ENCODE measurements around the gene ANXA10. TPM values are rescaled to one million over a fixed set of nuclear protein-coding genes. Genes with fewer than 3 reads are reported as not detected.
"Not testable (repeated sequence)": the region's sequence is repeated elsewhere in the genome, so short reads cannot be mapped to it uniquely, and the experiment has no call there.

The ANXA10 gene
- total RNA-seq, 8 experiments from 2014 or later, result 0.49 to 6.8 TPM; not detected in 6

DNA sequence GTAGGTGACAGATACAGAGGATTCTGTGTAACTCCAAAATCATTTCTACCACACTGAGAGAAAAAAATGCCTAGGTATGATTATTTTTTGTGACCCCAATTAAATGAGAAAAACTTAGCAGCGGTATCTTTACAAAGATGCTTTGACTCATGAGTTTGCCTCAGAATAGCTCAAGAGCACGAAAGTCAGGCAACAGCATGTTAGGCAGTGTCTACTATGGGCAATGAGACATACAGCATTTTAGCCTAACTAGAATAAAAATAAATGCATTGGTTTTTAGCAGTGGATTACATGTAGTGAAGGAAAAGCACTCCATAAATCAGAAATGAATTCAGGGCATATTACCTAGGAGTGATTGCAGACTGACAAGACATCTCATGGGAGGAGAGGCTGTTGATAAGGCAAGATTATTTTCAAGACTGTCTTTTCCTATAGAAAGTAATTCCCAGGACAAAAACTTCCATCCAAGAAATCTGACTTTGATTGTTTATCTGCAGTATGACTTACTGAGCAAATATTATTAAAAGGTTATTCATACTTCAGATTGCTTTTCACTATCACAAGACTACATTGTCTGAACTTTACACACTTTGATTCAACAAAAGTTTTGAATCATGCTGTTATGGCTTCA lies 3.6 kb downstream of the ANXA10 start:
- no peaks in the 10 kb centered on the region for H3K4me1 ChIP-seq (replicated peaks in 1 of 2)
- 26 to 100% (median 75%) methylated on average over 1 to 2 of the region's 2 CpGs; no CpG with 5 or more reads in 1 of the 10 experiments for WGBS, 10 experiments
- H3K4me3 ChIP-seq, result no peak overlapping the region
- ATAC-seq (replicated peaks in 6 of 8), result no peak
- in situ Hi-C loops (cut with MboI; ENCODE audit: low pct_unique_long_range_greater_than_20kb in 2 of 9, low sequenced_read_pairs in 9 of 9, unreplicated experiment in 9 of 9), result loop anchor here in 1 of 9 experiments (25.0 kb wide), 1 partner anchor 1084 kb away; no protein-coding TSS in a partner anchor
- H3K27ac ChIP-seq, result no peak overlapping the region

DNA sequence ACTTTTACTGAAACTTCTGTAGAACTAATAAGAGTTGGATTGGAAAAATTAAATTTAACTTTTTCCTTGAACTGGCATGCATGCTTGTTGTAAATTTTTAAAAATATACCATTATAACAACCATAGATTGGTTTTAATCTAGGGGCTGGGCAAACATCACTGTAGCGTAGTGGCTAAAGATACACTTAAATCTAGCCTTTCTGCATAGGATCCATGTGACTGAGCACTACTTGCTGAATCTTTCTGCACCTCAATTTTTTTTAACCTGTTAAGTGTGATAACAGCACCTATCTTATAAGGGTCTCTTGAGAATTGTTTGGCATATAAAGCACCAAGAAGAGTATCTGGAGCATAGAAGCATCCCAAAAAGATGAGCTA lies 4.1 kb downstream of the ANXA10 start:
- ATAC-seq (replicated peaks in 6 of 8), result no peak
- Histone ChIP-seq H3K27ac (no peak overlapping the region), H3K4me3 (no peak overlapping the region), H3K4me1 (replicated peaks in 1 of 2) (no peaks in the 10 kb centered on the region)
- in situ Hi-C loops (cut with MboI; ENCODE audit: low pct_unique_long_range_greater_than_20kb in 2 of 9, low sequenced_read_pairs in 9 of 9, unreplicated experiment in 9 of 9), result loop anchor here in 1 of 9 experiments (25.0 kb wide), 1 partner anchor 1084 kb away; no protein-coding TSS in a partner anchor
- WGBS, 10 experiments, result 13 to 100% (median 93%) methylated on average over 1 of the region's 1 CpG; no CpG with 5 or more reads in 2 of the 10 experiments

DNA sequence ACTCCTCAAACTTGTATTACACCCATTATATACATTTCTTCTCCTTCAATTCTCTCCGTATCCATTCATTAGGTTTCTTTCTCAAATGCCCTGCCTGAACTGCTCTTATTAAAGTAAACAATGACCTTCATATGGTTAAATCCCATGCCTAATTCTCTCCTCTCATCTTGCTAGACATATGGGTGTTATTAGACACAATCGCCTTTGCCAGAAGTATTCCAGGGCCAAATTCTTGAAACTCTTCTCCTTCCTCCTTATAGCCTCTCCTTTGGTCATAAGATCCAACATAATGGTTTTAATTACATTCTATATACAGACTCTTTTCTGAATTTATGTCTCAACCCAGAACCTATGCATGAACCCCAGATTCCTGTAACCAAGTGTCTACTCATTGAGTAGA lies 4.8 kb downstream of the ANXA10 start:
- 17 to 100% (median 82%) methylated on average over 1 to 2 of the region's 2 CpGs for WGBS, 10 experiments
- Histone ChIP-seq H3K4me3 (no peak overlapping the region), H3K4me1 (replicated peaks in 1 of 2) (no peaks in the 10 kb centered on the region), H3K27ac (no peak overlapping the region)
- ATAC-seq (replicated peaks in 6 of 8), result no peak
- in situ Hi-C loops (cut with MboI; ENCODE audit: low pct_unique_long_range_greater_than_20kb in 2 of 9, low sequenced_read_pairs in 9 of 9, unreplicated experiment in 9 of 9), result loop anchor here in 1 of 9 experiments (25.0 kb wide), 1 partner anchor 1085 kb away; no protein-coding TSS in a partner anchor

DNA sequence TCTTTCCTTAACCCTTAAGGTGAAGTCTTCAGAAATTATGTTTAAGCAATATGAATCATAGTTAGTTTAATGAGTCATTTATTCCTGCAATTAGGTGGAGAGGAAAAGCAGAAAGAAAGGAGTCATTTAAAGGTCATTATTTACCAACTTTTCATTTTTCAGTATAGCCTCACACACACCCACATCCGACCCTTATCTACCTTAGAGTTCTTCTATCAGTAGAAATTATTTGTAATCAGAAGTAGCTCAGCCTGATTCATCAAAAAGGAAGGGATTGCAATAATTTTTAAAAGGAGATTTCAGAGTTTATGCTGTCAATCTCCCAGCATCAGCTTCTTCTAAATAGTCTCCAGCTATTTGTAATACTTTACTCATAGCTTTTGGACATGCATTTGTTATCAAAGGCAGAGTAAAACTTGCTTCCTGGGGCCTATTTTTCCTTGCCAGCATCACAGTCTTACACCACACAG lies 5.9 kb downstream of the ANXA10 start:
- no peaks in the 10 kb centered on the region for H3K4me1 ChIP-seq (replicated peaks in 1 of 2)
- H3K27ac ChIP-seq, result no peak overlapping the region
- in situ Hi-C loops (cut with MboI; ENCODE audit: low pct_unique_long_range_greater_than_20kb in 2 of 9, low sequenced_read_pairs in 9 of 9, unreplicated experiment in 9 of 9), result loop anchor here in 1 of 9 experiments (25.0 kb wide), 1 partner anchor 1086 kb away; no protein-coding TSS in a partner anchor
- no peak overlapping the region for H3K4me3 ChIP-seq
- no peak for ATAC-seq (replicated peaks in 6 of 8)
- 0 to 86% (median 30%) methylated on average over 1 of the region's 1 CpG; no CpG with 5 or more reads in 2 of the 10 experiments for WGBS, 10 experiments

DNA sequence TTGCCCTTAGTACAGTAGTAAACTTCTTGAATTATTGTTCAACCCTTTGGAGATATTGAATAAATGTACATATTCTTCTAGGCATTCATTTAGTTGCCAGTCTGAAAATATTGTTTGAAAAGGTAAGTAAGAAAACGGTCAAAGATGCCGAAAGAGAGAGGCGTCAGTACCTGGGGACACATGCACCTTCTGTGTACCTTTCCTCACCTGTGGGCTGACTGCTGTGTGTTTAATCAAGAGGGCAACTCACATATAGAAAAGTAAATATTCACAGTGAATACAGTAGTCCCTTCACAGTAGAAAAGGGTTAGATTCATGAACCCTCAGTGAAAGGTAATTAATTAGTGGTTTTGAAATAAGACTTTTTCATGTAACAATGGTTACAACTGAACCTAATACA lies 6.9 kb downstream of the ANXA10 start:
- H3K4me1 ChIP-seq (replicated peaks in 1 of 2), result no peaks in the 10 kb centered on the region
- ATAC-seq (replicated peaks in 6 of 8), result no peak
- in situ Hi-C loops (cut with MboI; ENCODE audit: low pct_unique_long_range_greater_than_20kb in 2 of 9, low sequenced_read_pairs in 9 of 9, unreplicated experiment in 9 of 9), result loop anchor here in 1 of 9 experiments (25.0 kb wide), 1 partner anchor 1087 kb away; no protein-coding TSS in a partner anchor
- no peak overlapping the region for H3K4me3 ChIP-seq
- 64 to 100% (median 92%) methylated on average over 1 to 3 of the region's 3 CpGs; no CpG with 5 or more reads in 3 of the 10 experiments for WGBS, 10 experiments
- no peak overlapping the region for H3K27ac ChIP-seq

DNA sequence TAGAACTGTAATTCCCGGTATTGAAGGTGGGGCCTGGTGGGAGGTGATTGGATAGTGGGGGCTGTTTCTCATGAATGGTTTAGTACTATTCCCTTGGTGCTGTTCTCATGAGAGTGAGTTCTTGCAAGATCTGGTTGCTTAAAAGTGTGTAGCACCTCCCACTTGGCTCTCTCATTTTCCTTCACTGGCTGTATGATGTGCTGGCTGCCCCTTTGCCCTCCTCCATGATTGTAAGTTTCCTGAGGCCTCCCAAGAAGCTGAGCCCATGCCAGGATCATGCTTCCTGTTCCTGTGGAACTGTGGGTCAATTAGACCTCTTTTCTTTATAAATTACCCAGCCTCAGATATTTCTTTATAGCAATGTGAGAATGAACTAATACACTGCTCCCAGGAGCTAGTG lies 8.7 kb downstream of the ANXA10 start:
- no peaks in the 10 kb centered on the region for H3K4me1 ChIP-seq (replicated peaks in 1 of 2)
- no peak for ATAC-seq (replicated peaks in 6 of 8)
- WGBS, 10 experiments, result 17 to 100% (median 67%) methylated on average over 1 of the region's 1 CpG; no CpG with 5 or more reads in 6 of the 10 experiments
- in situ Hi-C loops (cut with MboI; ENCODE audit: low pct_unique_long_range_greater_than_20kb in 2 of 9, low sequenced_read_pairs in 9 of 9, unreplicated experiment in 9 of 9), result no loop called here
- no peak overlapping the region for H3K27ac ChIP-seq
- H3K4me3 ChIP-seq, result no peak overlapping the region

DNA sequence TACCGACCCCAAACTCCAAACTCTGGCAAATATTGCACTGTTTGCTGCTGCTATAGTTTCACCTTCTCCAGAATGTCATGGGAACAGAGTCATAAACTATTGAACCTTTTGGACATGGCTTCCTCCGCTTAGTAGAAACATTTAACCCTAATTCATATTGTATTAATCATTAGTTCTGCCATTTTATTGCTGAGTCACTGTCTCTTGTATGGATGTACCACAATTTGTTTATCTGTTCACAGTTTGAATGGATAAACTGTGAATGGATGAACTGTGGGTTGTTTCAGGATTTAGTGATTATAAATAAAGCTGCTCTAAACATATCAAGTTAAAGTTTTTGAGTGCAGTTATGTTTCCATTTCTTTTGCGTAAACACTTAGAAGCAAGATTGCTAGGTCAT lies 10.1 kb downstream of the ANXA10 start:
- 47 to 100% (median 94%) methylated on average over 1 to 3 of the region's 3 CpGs for WGBS, 10 experiments
- no peak overlapping the region for H3K27ac ChIP-seq
- ATAC-seq (replicated peaks in 6 of 8), result no peak
- in situ Hi-C loops (cut with MboI; ENCODE audit: low pct_unique_long_range_greater_than_20kb in 2 of 9, low sequenced_read_pairs in 9 of 9, unreplicated experiment in 9 of 9), result no loop called here
- H3K4me1 ChIP-seq (replicated peaks in 1 of 2), result no peaks in the 10 kb centered on the region
- H3K4me3 ChIP-seq, result no peak overlapping the region

DNA sequence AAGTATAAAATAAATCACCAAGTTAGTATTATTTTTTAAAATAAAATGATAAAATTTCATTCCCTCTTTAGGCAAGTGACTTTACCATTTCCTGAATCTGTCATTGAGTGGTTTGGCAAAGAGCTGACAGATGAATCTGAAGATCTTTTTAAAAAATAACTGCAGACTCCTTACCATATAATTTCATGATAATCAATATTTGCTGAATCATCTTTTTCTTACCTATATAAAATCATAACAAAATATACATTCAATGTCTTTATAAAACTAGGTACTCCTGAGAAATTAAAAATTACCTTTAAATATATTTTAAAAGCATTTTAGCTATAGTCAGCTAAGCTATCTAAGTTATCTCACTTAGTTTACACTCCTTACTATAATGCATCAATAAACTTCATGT lies 17.2 kb downstream of the ANXA10 start:
- in situ Hi-C loops (cut with MboI; ENCODE audit: low pct_unique_long_range_greater_than_20kb in 2 of 9, low sequenced_read_pairs in 9 of 9, unreplicated experiment in 9 of 9), result no loop called here
- no peak for ATAC-seq (replicated peaks in 6 of 8)
- Histone ChIP-seq H3K27ac (no peak overlapping the region), H3K4me1 (replicated peaks in 1 of 2) (no peaks in the 10 kb centered on the region), H3K4me3 (no peak overlapping the region)

DNA sequence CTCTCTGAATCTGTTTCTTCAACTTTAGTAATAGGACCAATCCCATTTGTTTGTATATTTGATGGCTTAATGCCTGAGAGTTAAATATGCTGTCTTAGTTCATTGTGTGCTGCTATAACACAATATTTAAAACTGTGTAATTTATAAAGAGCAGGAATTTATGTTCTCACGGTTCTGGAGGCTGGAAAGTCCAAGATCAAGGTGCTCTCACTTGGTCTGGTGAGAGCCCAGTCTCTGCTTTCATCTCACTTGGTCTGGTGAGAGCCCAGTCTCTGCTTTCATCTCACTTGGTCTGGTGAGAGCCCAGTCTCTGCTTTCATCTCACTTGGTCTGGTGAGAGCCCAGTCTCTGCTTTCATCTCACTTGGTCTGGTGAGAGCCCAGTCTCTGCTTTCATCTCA lies 20.7 kb downstream of the ANXA10 start:
- H3K27ac ChIP-seq; H3K4me3 ChIP-seq; ATAC-seq (replicated peaks in 6 of 8); in situ Hi-C loops (cut with MboI; ENCODE audit: low pct_unique_long_range_greater_than_20kb in 2 of 9, low sequenced_read_pairs in 9 of 9, unreplicated experiment in 9 of 9); H3K4me1 ChIP-seq (replicated peaks in 1 of 2): not testable (repeated sequence)
- 0 to 63% (median 20%) methylated on average over 1 of the region's 1 CpG; no CpG with 5 or more reads in 7 of the 10 experiments for WGBS, 10 experiments

DNA sequence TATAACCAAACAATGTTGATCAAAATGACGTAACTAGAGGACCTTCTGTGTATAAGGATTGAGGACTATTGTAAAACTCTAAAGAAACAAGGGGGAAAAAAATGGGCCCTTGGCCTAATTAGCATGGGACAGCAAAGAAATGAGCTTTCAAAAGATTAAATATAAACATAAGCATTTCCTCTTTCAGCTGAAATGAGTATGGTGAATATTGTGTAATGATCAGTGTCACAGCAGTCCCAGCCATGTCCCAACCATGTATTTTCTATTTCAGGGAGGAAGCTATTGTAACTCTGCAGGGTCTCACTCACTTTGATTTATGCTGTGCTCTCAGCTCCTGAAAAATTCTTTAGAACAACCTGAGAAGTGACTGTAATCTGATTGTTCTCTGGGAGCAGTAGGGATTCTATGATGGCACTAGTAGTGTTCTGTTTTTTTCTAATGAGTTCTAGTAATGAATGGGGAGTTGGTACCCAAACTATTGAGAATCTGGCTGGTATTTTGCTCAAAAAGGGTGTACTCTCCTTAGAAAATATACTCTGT lies 25.8 kb downstream of the ANXA10 start:
- WGBS, 10 experiments, result 0 to 100% (median 80%) methylated on average over 1 of the region's 1 CpG; no CpG with 5 or more reads in 4 of the 10 experiments
- in situ Hi-C loops (cut with MboI; ENCODE audit: low pct_unique_long_range_greater_than_20kb in 2 of 9, low sequenced_read_pairs in 9 of 9, unreplicated experiment in 9 of 9), result no loop called here
- no peak for ATAC-seq (replicated peaks in 6 of 8)

DNA sequence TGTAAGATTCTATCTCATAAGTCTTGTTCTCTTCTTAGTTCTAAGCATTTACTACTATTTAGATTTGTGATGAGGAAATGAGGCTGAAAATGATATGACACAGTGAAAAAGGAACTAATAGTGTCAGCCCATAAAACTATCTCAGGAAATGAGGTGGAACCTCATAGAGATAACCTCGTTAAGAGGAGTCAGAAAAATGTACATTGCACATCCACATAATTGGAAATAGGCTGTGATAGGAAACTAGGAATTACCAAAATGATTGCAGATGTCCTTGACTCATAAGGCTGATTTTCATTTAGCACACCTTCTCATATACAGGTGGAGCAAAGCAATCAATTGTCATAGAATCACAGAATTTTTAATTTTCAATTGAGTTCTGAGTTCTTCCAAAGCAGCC lies 26.8 kb downstream of the ANXA10 start:
- no peak for ATAC-seq (replicated peaks in 6 of 8)
- in situ Hi-C loops (cut with MboI; ENCODE audit: low pct_unique_long_range_greater_than_20kb in 2 of 9, low sequenced_read_pairs in 9 of 9, unreplicated experiment in 9 of 9), result no loop called here
- no peak overlapping the region for H3K27ac ChIP-seq
- H3K4me1 ChIP-seq (replicated peaks in 1 of 2), result no peaks in the 10 kb centered on the region
- H3K4me3 ChIP-seq, result no peak overlapping the region
- WGBS, 10 experiments, result 0 to 100% (median 68%) methylated on average over 1 of the region's 1 CpG; no CpG with 5 or more reads in 2 of the 10 experiments

More for the DNA sequence above, 25.8 kb downstream of the ANXA10 start:
- no peak overlapping the region for H3K27ac ChIP-seq
- no peaks in the 10 kb centered on the region for H3K4me1 ChIP-seq (replicated peaks in 1 of 2)
- no peak overlapping the region for H3K4me3 ChIP-seq

DNA sequence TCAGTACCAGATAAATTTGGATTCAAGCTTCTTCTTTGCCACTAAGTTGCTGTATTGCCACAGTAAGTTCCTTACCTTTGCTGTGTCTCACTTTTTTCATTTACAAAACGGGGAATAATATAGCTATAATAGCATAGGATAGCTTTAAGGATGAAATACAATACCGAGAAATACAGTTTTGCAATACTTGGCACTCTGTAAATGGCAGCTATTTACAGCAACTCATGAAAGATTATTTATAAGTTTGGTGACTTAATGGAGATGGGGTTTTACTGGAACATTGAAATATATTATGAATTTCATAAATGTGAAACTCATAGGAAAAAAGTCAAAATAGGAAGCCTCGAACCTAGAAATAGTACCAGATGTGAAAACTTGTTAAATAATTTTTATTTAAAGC lies 27.6 kb downstream of the ANXA10 start:
- Histone ChIP-seq H3K4me3 (no peak overlapping the region), H3K27ac (no peak overlapping the region), H3K4me1 (replicated peaks in 1 of 2) (no peaks in the 10 kb centered on the region)
- in situ Hi-C loops (cut with MboI; ENCODE audit: low pct_unique_long_range_greater_than_20kb in 2 of 9, low sequenced_read_pairs in 9 of 9, unreplicated experiment in 9 of 9), result no loop called here
- WGBS, 10 experiments, result 14 to 100% (median 80%) methylated on average over 1 to 3 of the region's 3 CpGs; no CpG with 5 or more reads in 1 of the 10 experiments
- ATAC-seq (replicated peaks in 6 of 8), result no peak

DNA sequence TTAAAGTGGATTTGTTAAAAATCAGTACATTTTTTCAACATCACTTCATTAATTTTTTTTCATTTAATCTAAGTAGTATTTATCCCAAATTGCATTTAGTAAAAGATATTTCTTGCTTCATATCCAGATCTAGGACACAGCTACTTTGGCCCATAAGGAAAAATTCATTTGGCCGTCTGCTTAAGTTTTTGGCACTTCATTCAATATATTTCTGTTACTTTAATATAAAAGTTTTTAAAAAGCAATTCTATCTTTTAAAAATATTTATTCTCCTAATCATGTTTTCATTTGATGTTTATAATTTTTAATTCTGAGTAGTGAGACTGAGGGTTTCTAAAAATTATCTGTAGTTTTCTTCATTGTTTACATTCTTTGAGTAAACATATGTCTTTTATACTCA lies 28.5 kb downstream of the ANXA10 start:
- in situ Hi-C loops (cut with MboI; ENCODE audit: low pct_unique_long_range_greater_than_20kb in 2 of 9, low sequenced_read_pairs in 9 of 9, unreplicated experiment in 9 of 9), result no loop called here
- WGBS, 10 experiments, result 29 to 100% (median 94%) methylated on average over 1 of the region's 1 CpG; no CpG with 5 or more reads in 1 of the 10 experiments
- Histone ChIP-seq H3K4me1 (replicated peaks in 1 of 2) (no peaks in the 10 kb centered on the region), H3K27ac (no peak overlapping the region), H3K4me3 (no peak overlapping the region)
- no peak for ATAC-seq (replicated peaks in 6 of 8)
